GM15510 (cell line): Measurements from ENCODE around the gene PRCD.

Experiments
- POLR2A ChIP-seq: IDR thresholded peaks from 3 replicates; pipeline ENCODE4 v1.6.1; 2011; ENCODE audit warnings: borderline replicate concordance; ENCODE audit not compliant: insufficient read length; ENCODE audit errors: extremely low read depth

The PRCD gene

GRCh38 chr17:76543826-76544545 is 4.1 kb downstream of the PRCD start:
- no peak for TF ChIP-seq POLR2A

DNA sequence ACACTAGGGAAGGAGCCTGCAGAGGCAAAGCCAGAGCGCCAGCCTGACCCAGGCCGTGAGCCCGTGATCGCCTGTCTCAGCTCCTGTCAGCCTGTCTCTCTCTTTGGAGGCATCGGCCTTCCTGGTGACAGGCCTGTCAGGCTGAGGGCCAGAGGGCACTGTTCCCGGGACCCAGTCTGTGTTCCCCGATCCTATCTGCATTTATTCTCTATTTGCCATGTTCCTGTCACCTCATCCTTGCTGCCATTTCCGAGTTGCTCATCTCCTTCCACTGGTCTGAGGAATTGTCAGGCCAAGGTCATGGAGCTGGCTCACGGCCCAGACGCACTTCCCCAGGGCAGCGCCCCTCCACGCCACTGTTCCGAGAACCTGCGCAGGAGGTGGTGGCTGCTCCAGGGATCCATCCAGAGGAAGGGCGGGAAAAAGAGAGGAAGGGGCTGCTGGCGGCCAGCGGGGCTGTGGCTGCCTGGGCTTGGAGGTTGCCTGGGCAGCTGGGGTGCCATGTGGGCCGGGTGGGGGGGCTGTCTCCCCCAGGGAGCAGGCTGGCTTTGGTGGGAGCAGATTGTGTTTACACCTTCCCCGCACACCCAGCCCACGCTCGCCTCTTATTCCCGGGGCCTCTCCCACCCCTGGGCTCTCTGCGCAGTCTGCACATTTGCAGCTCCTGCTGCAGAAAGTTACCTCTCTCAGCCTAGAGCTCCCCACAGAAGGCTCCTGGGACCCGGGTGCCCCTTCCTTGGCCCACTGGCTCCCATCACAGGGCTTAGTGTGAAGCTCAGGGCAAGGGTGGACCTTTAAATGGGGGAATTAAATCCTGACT is 4.9 kb downstream of the PRCD start:
- TF ChIP-seq POLR2A: no peak

DNA sequence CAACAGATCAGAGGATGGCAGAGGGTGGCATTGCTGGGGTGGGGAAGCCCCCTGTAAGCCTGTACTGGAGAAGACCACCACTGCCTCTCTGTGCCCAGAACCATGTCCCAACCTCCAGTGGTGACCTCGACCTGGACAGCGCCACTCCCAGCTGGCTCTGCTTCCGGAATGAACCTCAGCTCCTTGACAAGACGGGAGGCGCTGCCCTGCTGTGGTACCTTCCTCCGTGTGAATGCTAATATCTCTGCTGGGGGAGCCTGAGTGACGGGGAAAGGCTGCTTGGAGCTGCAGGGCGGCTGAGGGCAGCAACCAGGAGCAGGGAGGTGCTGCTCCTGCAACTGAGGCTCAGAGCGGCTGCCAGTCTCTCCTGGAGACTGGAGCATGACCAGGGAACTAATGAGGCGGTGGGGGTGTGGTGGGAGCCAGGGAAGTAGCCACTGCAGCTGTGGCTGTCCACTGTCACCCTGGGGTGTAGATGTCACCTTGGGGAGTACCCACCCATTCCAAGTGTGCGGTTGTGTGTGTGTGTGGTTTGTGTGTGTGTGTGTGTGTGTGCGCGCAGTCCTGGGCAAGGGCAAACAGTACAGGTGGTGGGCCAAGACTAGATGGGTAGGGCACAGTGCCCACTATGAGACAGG is 6.2 kb downstream of the PRCD start:
- TF ChIP-seq POLR2A: no peak

DNA sequence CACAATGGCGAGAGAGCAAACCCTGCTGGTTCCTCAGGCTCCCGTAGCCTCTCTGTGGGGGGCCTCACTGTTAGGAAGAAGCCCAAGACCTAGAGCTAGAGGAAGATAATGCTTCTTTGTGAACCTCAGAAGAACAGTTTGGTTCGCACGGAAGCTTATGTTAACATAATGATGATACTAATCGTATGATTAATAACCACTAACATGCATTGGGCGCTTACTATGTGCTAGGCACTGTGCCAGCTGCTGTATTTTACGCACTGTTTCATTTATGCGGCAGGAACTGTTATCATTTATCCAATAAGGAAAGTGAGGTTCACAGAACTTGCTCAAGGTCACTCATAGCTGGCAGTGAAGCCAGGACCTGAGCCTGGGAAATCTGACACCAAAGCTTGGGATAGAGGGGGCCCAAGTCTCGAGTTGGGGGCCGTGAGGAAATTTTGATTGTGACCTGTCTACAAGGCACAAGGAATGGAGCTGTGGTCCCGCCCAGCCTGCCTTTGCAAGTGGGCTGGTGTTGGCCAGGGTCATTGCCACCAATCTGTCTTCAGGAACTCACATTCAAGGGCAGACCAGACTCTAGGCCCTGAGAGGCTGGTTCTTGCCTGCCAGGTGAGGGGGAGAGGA is 6.8 kb downstream of the PRCD start:
- TF ChIP-seq POLR2A: no peak

- TF ChIP-seq POLR2A: no peak
Observed at GRCh38 chr17:76547183-76547641, 7.4 kb downstream of the PRCD start.

DNA sequence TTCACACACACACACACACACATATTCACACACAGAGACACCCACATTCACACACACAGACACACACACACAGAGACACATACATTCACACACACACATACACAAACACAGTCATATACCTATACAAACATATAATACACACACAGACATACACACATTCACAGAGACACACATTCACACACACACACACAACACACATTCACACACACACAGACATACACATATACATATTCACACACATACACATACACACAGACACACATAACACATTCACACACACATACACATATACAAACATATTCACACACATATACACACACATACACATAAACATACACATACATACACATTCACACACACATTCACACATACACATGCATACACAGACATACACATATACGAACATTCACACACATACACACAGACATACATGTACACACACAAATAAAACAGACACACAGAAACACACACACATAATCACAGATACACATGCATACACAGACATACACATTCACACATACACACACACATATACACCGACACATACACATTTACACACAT is 7.9 kb downstream of the PRCD start:
- no peak for TF ChIP-seq POLR2A

DNA sequence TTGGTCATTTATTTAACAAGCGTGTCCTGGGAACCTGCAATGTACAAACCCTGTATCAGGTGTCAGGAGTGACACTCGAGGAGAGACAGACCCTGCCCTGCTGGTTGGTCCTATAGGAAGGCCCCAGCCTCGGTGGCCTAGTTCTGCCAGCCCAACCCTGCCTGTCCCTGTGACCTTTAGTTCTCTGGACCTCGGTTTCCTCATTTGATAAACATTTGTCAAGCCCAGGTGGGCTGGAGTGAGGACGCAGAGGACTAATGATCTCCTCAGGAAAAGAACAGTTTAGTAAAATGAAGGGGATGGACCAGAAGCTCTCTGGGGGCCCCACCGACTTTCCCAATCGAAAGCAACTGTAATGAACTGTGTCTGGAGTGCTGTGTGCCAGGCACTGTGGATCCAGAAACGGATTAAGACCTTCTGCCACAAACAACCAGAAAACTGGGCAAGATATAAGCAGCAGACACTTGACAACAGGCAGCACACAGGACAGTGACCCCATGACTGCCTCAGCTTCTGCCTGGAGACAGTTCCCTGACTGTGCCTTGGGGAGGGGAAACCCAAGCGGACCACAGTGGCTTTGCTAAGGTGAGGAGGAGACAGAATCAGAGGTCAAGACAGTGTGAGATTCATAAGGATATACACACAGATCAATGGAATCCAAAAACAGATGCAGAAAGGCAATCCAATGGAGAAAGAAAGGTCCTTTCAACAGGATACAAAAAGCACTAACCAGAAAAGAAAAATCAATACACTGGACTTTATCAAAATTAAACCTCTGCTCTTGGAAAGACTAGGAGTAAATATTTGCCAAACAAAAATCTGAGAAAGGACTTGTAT is 8.8 kb downstream of the PRCD start:
- no peak for TF ChIP-seq POLR2A

- no peak for TF ChIP-seq POLR2A
Observed at GRCh38 chr17:76549215-76549518, 9.3 kb downstream of the PRCD start.

DNA sequence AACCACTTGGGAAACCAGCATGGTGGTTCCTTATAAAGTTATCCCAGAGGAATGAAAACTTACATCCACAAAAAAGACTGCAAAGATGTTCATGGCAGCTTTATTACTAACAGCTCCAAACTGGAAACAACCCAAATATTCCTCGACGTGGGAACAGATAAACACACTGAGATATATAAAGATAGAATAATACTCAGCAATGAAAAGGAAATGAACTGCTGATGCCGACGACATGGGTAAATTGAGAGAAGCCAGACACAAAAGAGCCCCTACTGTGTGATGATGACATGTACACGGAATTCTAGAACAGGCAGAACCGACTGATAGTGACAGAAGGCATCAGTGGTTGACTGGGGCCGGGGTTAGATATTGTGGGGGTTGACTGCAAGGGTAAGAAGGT is 9.7 kb downstream of the PRCD start:
- TF ChIP-seq POLR2A: no peak

DNA sequence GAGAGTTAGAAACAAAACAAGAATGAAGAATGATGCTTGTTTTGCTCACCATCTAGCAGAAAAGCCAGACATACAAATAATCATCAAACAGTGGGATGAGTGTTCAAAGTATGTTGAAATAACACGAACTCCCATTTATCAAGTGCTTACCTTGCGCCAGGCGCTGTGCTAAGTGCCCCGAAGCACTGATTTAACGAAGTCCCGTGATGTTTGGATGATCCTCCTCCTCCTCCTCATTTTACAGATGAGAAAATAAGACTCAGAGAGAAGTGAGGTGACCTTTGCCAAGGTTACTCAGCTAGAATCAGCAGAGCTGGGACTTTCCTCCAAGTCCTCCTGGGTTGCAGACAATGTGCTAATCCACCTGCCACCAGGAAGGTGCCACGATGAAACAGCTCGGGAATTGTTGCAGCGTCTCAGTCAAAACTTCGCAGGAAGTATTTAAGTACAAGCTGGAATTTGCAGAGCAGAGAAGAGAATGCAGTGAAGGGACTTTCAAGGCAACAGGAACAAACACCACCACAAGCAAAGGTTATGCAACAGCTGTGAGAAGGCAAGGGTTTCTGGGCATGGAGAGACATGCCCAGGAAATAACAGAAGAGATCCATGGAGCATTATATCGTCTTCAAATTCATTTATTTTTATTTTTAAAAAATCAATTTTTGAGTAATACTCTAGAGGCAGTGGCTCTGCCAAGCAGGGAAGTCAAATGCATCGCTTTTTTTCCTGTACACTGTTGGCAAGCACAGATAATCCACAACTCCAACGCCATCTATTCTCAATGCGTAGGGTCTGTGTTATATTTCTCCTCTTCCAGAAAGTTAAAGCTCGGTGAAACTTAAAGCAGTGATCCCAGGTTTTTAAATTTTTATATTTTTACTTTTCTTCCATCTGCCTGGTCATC is 11.1 kb downstream of the PRCD start:
- no peak for TF ChIP-seq POLR2A

- no peak for TF ChIP-seq POLR2A
Observed at GRCh38 chr17:76551685-76552084, 11.8 kb downstream of the PRCD start.

GRCh38 chr17:76553178-76553908 is 13.5 kb downstream of the PRCD start:
- TF ChIP-seq POLR2A: no peak

- TF ChIP-seq POLR2A: no peak
Observed at GRCh38 chr17:76554131-76554530, 14.3 kb downstream of the PRCD start.

DNA sequence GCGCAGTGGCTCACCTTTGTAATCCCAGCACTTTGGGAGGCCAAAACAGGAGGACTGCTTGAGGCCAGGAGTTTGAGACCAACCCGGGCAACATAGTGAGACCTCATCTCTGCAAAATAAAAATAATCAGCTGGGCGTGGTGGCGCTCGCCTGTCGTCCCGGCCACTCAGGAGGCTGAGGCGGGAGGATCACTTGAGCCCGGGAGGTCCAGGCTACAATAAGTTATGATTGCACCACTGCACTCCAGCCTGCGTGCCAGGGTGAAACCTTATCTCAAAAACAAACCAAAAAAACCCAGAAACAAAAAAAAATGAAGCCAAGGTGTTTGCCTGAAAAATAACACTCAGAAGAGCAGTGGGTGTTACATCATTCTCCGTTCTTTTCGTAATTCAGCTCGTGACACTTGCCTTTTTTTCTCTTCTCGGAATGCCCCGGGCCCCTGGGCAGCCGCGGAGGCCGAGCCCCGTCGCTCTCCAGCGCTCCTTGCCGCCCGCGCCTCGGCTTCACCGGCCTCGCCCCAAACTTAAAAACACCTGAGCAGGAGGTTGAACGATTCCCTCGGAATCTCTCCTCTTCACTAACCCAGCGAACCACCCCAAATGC is 17.0 kb downstream of the PRCD start:
- TF ChIP-seq POLR2A: no peak
